SJSA1 (cell line): ENCODE data around the gene LRRC55. TPM values are rescaled to one million over a fixed set of nuclear protein-coding genes. Genes with fewer than 3 reads are reported as not detected.

Experiments
- DNase-seq, 2 experiments: peaks; one replicate each; pipeline ENCODE4 v3.0.0-alpha.2; 2015 to 2020; ENCODE audit warnings: low spot score in 2 of 2, low read depth in 1 of 2
- H3K27ac ChIP-seq: fragments of 250-450 bp; sonication (Bioruptor Pico); 2 replicates; pipeline ENCODE4 v1.5.1; 2020; ENCODE audit warnings: mild to moderate bottlenecking, moderate library complexity
- H3K27me3 ChIP-seq: fragments of 250-450 bp; sonication (Bioruptor Pico); replicated peaks from 2 replicates; pipeline ENCODE4 v1.5.1; 2020; ENCODE audit warnings: mild to moderate bottlenecking, moderate library complexity
- H3K36me3 ChIP-seq: fragments of 250-450 bp; sonication (Bioruptor Pico); 2 replicates; pipeline ENCODE4 v1.5.1; 2020; ENCODE audit warnings: mild to moderate bottlenecking
- H3K4me1 ChIP-seq: fragments of 250-450 bp; sonication (Bioruptor Pico); replicated peaks from 2 replicates; pipeline ENCODE4 v1.6.1; 2021; ENCODE audit warnings: mild to moderate bottlenecking
- H3K4me3 ChIP-seq: fragments of 250-450 bp; sonication (Bioruptor Pico); 2 replicates; pipeline ENCODE4 v1.5.1; 2020; ENCODE audit warnings: mild to moderate bottlenecking
- H3K9me3 ChIP-seq: fragments of 250-450 bp; sonication (Bioruptor Pico); replicated peaks from 2 replicates; pipeline ENCODE4 v1.5.1; 2020; ENCODE audit warnings: mild to moderate bottlenecking
- total RNA-seq: library from RNA; depleted of rRNA; stranded (reverse); fragments of >200 nt; shearing (Covaris generic); gene quantifications from 2 replicates; pipeline ENCODE4 v1.2.3, GENCODE V29; 2014

Gene LRRC55
- total RNA-seq, 1 experiment from 2014 or later = not detected

DNA sequence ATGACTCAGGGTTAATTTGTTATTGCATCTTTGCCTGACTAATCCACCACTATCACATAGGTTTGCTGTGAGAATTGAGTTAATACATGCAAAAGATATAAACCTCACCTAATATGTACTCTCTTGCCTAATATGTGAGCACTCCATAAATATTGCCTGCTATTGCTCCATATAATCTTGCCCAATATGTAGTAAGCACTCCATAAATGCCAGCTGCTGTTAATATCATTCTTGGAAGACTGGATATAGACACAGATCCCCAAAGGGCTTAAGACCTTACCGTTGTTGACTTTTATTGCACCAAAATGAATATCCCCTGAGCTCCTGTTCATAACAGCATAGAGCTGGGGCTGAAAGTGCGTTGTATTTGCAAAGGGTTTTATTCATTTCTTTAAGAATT, 27.0 kb upstream of the LRRC55 start:
- Histone ChIP-seq H3K27me3 (peaks cover 10% of the 10 kb centered on the region; the same call in 1 of the 2 replicates), H3K36me3 (no peaks in the 10 kb centered on the region), H3K4me1 (no peaks in the 10 kb centered on the region), H3K9me3 (no peaks in the 10 kb centered on the region), H3K27ac (no peak overlapping the region), H3K4me3 (no peak overlapping the region)
- DNase-seq = no peak

DNA sequence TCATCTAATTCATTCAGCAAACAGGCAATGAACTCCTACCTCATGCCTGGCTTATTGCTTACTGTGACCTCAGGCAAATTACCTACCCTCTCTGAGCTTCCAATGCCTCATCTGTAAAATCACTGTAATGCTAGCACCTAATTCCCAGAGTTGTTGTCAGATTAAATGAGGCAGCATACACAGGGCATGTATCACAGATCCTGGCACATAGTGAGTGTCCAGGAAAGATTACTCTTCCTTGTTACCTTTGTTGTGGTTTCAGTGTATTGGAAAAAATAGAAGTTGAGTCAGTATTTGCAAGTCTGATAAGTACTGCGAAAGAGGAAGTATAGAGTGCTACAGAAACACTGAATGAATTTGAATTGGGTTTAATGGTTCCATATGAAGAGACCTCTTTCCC, 26.4 kb upstream of the LRRC55 start:
- no peaks in the 10 kb centered on the region for H3K36me3 ChIP-seq
- no peak overlapping the region for H3K4me3 ChIP-seq
- H3K4me1 ChIP-seq = no peaks in the 10 kb centered on the region
- H3K27me3 ChIP-seq = peaks cover 10% of the 10 kb centered on the region; the same call in 1 of the 2 replicates
- DNase-seq = no peak
- H3K27ac ChIP-seq = no peak overlapping the region
- H3K9me3 ChIP-seq = no peaks in the 10 kb centered on the region

DNA sequence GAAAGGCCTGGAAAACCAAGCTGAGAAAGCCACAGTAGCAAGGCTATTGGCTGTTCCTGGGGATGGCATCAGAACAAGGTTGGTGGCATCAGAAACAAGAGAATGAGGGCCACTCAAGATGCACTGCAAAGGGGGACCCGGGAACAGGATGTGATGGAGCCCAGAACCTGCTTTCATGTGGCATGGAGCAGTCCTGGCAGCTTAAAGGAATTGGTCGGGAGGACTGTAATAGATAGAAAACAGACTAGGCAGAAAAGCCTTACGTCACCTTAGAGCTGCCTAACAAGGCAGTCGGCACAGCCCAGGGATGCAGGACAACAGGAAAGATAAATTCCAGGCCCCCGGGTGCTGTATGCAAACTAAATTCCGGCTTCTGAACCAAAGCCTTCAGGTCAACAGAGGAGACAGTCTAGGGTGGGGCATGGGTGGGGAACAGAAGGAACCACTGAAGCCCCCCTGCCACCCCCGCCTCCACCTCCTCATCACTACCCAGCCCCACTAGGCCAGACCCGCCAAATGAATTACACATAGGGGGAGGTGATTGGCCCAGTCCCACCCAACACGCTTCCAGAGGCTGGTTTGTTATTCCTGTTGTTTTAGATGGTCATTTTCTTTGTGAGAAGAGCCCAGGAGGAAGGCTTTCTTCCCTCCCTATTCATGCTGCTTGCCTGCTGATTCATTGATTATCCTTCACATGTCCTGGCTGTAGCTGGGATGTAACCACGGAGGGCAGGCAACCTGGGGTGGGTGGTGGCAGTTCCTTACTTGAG, 25.7 kb upstream of the LRRC55 start:
- Histone ChIP-seq H3K4me3 (no peak overlapping the region), H3K27ac (no peak overlapping the region), H3K27me3 (peaks cover 10% of the 10 kb centered on the region; the same call in 1 of the 2 replicates), H3K36me3 (no peaks in the 10 kb centered on the region), H3K4me1 (no peaks in the 10 kb centered on the region), H3K9me3 (no peaks in the 10 kb centered on the region)
- DNase-seq = no peak

GRCh38 chr11:57156928-57157327, 24.8 kb upstream of the LRRC55 start:
- Histone ChIP-seq H3K27ac (no peak overlapping the region), H3K36me3 (no peaks in the 10 kb centered on the region), H3K4me3 (no peak overlapping the region), H3K4me1 (no peaks in the 10 kb centered on the region), H3K9me3 (no peaks in the 10 kb centered on the region), H3K27me3 (peaks cover 10% of the 10 kb centered on the region; the same call in 1 of the 2 replicates)
- DNase-seq = no peak

- Histone ChIP-seq H3K27me3 (peaks cover 10% of the 10 kb centered on the region; the same call in 1 of the 2 replicates), H3K4me1 (no peaks in the 10 kb centered on the region), H3K36me3 (no peaks in the 10 kb centered on the region), H3K27ac (no peak overlapping the region), H3K4me3 (no peak overlapping the region), H3K9me3 (no peaks in the 10 kb centered on the region)
- no peak for DNase-seq
These were observed 24.1 kb upstream of the LRRC55 start for GRCh38 chr11:57157624-57158023.

DNA sequence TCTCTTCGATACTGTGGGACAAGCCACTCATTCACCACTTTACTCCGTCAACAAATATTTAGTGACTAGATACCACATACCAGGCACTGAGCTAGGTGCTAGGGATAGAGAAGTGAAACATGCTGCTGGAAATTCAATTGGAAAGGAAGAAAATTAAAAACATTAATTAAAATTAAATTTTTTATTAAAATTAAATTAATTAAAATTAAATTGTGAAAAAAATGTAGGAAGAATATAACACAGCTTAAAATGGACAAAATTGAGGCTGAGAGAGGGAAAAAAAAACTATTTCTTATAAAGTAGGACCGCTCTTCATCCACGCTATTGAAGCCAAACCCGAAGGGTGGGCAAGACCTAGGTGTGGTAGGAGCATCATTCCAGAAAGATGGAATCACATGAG, 23.6 kb upstream of the LRRC55 start:
- Histone ChIP-seq H3K27ac (no peak overlapping the region), H3K9me3 (no peaks in the 10 kb centered on the region), H3K27me3 (peaks cover 10% of the 10 kb centered on the region; the same call in 1 of the 2 replicates), H3K4me1 (no peaks in the 10 kb centered on the region), H3K4me3 (no peak overlapping the region), H3K36me3 (no peaks in the 10 kb centered on the region)
- no peak for DNase-seq

DNA sequence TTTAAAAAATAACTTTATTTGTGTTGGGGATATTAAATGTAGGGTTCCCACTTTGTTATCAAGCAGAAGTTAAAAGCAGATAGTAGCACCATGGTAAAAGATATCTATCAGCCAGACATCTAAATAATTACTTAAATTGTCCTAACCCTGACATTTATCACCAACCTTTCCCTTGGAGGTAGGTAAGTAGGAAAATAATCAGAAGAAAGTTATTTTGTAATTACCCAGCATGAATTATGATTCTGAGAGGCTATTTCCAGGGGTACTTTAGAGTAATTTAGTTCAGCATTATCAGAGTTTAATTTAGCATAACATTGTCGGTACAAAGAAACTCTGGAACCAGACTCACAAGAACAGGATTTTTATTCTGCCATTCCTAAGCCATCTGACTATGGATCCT, 23.2 kb upstream of the LRRC55 start:
- no peak overlapping the region for H3K4me3 ChIP-seq
- H3K9me3 ChIP-seq = no peaks in the 10 kb centered on the region
- H3K27ac ChIP-seq = no peak overlapping the region
- no peak for DNase-seq
- H3K27me3 ChIP-seq = peaks cover 10% of the 10 kb centered on the region; the same call in 1 of the 2 replicates
- H3K4me1 ChIP-seq = no peaks in the 10 kb centered on the region
- no peaks in the 10 kb centered on the region for H3K36me3 ChIP-seq

GRCh38 chr11:57160665-57161064, 21.1 kb upstream of the LRRC55 start:
- no peak for DNase-seq
- H3K36me3 ChIP-seq = no peaks in the 10 kb centered on the region
- H3K9me3 ChIP-seq = no peaks in the 10 kb centered on the region
- H3K27ac ChIP-seq = no peak overlapping the region
- H3K27me3 ChIP-seq = peaks cover 8% of the 10 kb centered on the region; the same call in 1 of the 2 replicates
- no peaks in the 10 kb centered on the region for H3K4me1 ChIP-seq
- no peak overlapping the region for H3K4me3 ChIP-seq

GRCh38 chr11:57161351-57161750, 20.4 kb upstream of the LRRC55 start:
- Histone ChIP-seq H3K9me3 (no peaks in the 10 kb centered on the region), H3K27ac (no peak overlapping the region), H3K27me3 (peaks cover 8% of the 10 kb centered on the region; the same call in 1 of the 2 replicates), H3K4me1 (no peaks in the 10 kb centered on the region), H3K4me3 (no peak overlapping the region), H3K36me3 (no peaks in the 10 kb centered on the region)
- no peak for DNase-seq

- Histone ChIP-seq H3K36me3 (no peaks in the 10 kb centered on the region), H3K27me3 (peaks cover 8% of the 10 kb centered on the region; the same call in 1 of the 2 replicates), H3K4me3 (no peak overlapping the region), H3K9me3 (no peaks in the 10 kb centered on the region), H3K27ac (no peak overlapping the region), H3K4me1 (no peaks in the 10 kb centered on the region)
- DNase-seq = no peak
These were observed 19.4 kb upstream of the LRRC55 start for GRCh38 chr11:57162179-57162898.

DNA sequence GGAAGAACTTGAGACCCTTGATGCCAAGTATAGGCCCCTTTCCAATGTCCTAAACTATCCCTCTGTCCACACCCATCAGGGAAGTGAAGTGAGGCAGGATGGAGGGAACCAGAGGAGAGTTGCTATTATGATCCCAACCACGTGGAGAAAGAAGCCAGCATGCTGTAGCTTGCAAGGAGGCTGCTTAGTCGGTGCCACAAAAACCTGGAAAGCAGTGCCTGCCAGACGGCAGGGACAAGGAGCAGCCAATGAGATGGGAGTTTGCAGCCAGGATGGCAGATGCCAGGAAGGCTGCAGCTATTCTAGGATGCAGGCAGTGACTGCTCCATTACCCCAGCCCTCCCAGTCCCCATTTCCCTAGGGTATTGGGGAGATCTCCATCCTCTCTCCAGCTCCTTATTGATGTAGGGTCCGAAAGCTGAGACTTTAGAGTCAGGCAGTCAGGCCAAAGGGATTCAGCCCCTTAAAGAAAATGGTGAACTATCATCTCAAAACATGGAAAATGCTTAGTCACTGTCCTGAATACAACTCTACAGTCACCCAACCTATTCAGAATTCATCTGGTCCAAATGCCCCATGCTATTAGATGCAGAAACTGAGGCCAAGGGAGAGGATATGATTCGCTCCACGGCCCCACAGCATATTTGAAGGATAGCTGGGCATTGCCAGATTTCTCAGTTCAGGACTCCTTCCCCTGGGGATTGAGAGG, 18.4 kb upstream of the LRRC55 start:
- Histone ChIP-seq H3K36me3 (no peaks in the 10 kb centered on the region), H3K4me1 (no peaks in the 10 kb centered on the region), H3K27ac (no peak overlapping the region), H3K4me3 (no peak overlapping the region), H3K27me3 (peaks cover 8% of the 10 kb centered on the region; the same call in 1 of the 2 replicates), H3K9me3 (no peaks in the 10 kb centered on the region)
- DNase-seq = no peak

DNA sequence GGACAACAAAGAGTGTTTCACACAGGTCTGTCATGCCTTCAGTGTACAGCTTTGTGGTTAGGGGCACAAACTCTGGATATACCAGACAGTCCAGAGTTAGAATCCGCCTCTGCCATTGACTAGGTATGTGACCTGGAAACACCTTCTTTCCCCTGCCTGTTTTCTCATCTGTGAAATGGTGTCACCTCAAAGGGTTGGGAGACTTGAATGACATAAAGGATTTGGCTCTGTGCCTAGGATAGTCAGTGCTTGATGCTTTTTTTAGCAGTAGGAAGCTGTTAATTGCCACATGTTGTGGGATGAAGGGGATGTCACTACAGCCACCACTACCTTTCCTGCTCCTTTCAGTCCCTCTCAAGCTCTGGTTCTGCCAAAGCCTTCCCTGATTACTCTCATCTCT, 17.4 kb upstream of the LRRC55 start:
- Histone ChIP-seq H3K36me3 (no peaks in the 10 kb centered on the region), H3K9me3 (no peaks in the 10 kb centered on the region), H3K27ac (no peak overlapping the region), H3K27me3 (no peaks in the 10 kb centered on the region; the same call in 1 of the 2 replicates), H3K4me3 (no peak overlapping the region), H3K4me1 (no peaks in the 10 kb centered on the region)
- DNase-seq = no peak

GRCh38 chr11:57167125-57167846, 14.5 kb upstream of the LRRC55 start:
- Histone ChIP-seq H3K27ac (no peak overlapping the region), H3K9me3 (no peaks in the 10 kb centered on the region), H3K27me3 (no peaks in the 10 kb centered on the region), H3K4me3 (no peak overlapping the region), H3K4me1 (no peaks in the 10 kb centered on the region), H3K36me3 (no peaks in the 10 kb centered on the region)
- DNase-seq = no peak
